CD14-positive monocyte (primary cell): ENCODE results near the gene AMDHD2. TPM values are rescaled to one million over a fixed set of nuclear protein-coding genes. Genes with fewer than 3 reads are reported as not detected.

Experiments
- DNase-seq, 3 donors: peaks; one replicate each; pipeline ENCODE4 v3.0.0-alpha.2; 2011 to 2022
- H2AFZ ChIP-seq: 2 replicates; pipeline ENCODE4 v1.6.0; 2012; ENCODE audit warnings: mild to moderate bottlenecking, low read depth, low read length, inconsistent platforms; ENCODE audit not compliant: insufficient read depth, poor library complexity, severe bottlenecking
- H3K27ac ChIP-seq, 2 donors: 1 replicate in 1 of 2; 2 replicates in 1 of 2; pipeline ENCODE4 v1.5.1; 2012 to 2013; ENCODE audit warnings: low read length in 2 of 2, control low read depth in 1 of 2, inconsistent platforms in 1 of 2, low read depth in 1 of 2, mild to moderate bottlenecking in 1 of 2
- H3K27me3 ChIP-seq, 2 donors: one replicate each; pipeline versions ENCODE4 v1.6.0 to v1.6.1; 2011 to 2013; ENCODE audit warnings: low read length in 2 of 2; ENCODE audit not compliant: control insufficient read depth in 2 of 2, insufficient read depth in 2 of 2
- H3K36me3 ChIP-seq, 2 donors: replicated peaks in 1 of 2; 1 replicate in 1 of 2; 2 replicates in 1 of 2; pipeline versions ENCODE4 v1.5.1 to v1.6.1; 2012 to 2013; ENCODE audit warnings: low read length in 2 of 2, control low read depth in 1 of 2, inconsistent platforms in 1 of 2, mild to moderate bottlenecking in 1 of 2; ENCODE audit not compliant: insufficient read depth in 2 of 2, control insufficient read depth in 1 of 2
- H3K4me1 ChIP-seq, 2 donors: 1 replicate in 1 of 2; 2 replicates in 1 of 2; pipeline versions ENCODE4 v1.5.1 to v1.6.1; 2012 to 2013; ENCODE audit warnings: low read length in 2 of 2, control low read depth in 1 of 2, inconsistent platforms in 1 of 2, mild to moderate bottlenecking in 1 of 2, moderate library complexity in 1 of 2; ENCODE audit not compliant: insufficient read depth in 2 of 2, control insufficient read depth in 1 of 2
- H3K4me2 ChIP-seq: replicated peaks from 2 replicates; pipeline ENCODE3; 2012; ENCODE audit warnings: low read length, moderate library complexity, mild to moderate bottlenecking; ENCODE audit not compliant: poor library complexity, severe bottlenecking; ENCODE audit errors: extremely low read depth
- H3K4me3 ChIP-seq, 3 experiments: fragments of 200-600 bp in 1 of 3; sonication (generic) in 1 of 3; replicated peaks in 1 of 3; 1 replicate in 2 of 3; 2 replicates in 1 of 3; pipeline ENCODE4 v1.5.1; 2011 to 2013; ENCODE audit warnings: low read length in 3 of 3, mild to moderate bottlenecking in 3 of 3, control low read depth in 2 of 3, low read depth in 2 of 3, inconsistent platforms in 1 of 3, moderate library complexity in 1 of 3
- H3K79me2 ChIP-seq: 2 replicates; pipeline ENCODE4 v1.6.0; 2012; ENCODE audit warnings: mild to moderate bottlenecking, control low read depth, inconsistent platforms, low read length, moderate library complexity; ENCODE audit not compliant: insufficient read depth
- H3K9ac ChIP-seq: 2 replicates; pipeline ENCODE4 v1.6.0; 2017; ENCODE audit warnings: low read length, mild to moderate bottlenecking; ENCODE audit not compliant: insufficient read depth, poor library complexity, severe bottlenecking
- H3K9me3 ChIP-seq, 2 donors: replicated peaks in 1 of 2; 1 replicate in 1 of 2; 2 replicates in 1 of 2; pipeline versions ENCODE4 v1.5.1 to v1.6.1; 2012 to 2013; ENCODE audit warnings: low read length in 2 of 2, control low read depth in 1 of 2; ENCODE audit not compliant: control insufficient read depth in 1 of 2, insufficient read depth in 1 of 2
- H4K20me1 ChIP-seq: 2 replicates; pipeline ENCODE4 v1.6.0; 2012; ENCODE audit warnings: mild to moderate bottlenecking, low read length, control low read depth, moderate library complexity; ENCODE audit not compliant: insufficient read depth
- H3K27ac Mint-ChIP-seq, 7 donors: one replicate each; pipeline ENCODE4 v1.8.0; 2020; ENCODE audit warnings: mild to moderate bottlenecking in 7 of 7, mixed read lengths in 7 of 7, moderate library complexity in 6 of 7, inconsistent platforms in 2 of 7
- H3K27me3 Mint-ChIP-seq, 3 donors: one replicate each; pipeline ENCODE4 v1.8.0; 2021 to 2022; ENCODE audit warnings: low read depth in 3 of 3, mild to moderate bottlenecking in 3 of 3, mixed read lengths in 3 of 3, moderate library complexity in 3 of 3, inconsistent platforms in 1 of 3
- H3K36me3 Mint-ChIP-seq, 2 donors: one replicate each; pipeline ENCODE4 v1.8.0; 2020; ENCODE audit warnings: mixed read lengths in 2 of 2, inconsistent platforms in 1 of 2, mild to moderate bottlenecking in 1 of 2
- H3K4me1 Mint-ChIP-seq: one replicate; pipeline ENCODE4 v1.8.0; 2020; ENCODE audit warnings: mild to moderate bottlenecking, mixed read lengths
- H3K4me3 Mint-ChIP-seq, 2 donors: one replicate each; pipeline ENCODE4 v1.8.0; 2020; ENCODE audit warnings: mild to moderate bottlenecking in 2 of 2, mixed read lengths in 2 of 2, moderate library complexity in 1 of 2
- H3K9me3 Mint-ChIP-seq, 7 donors: one replicate each; pipeline ENCODE4 v1.8.0; 2020 to 2022; ENCODE audit warnings: mixed read lengths in 7 of 7, mild to moderate bottlenecking in 6 of 7, moderate library complexity in 6 of 7, inconsistent platforms in 2 of 7
- WGBS: methylation state at CpG from one replicate; pipeline ENCODE4 v1.1.5; 2013; ENCODE audit warnings: missing lambda C conversion rate; ENCODE audit not compliant: insufficient coverage; 5-methylcytosine and 5-hydroxymethylcytosine counted together
- intact Hi-C, 2 donors: fragments of 100-400 bp; cut with micrococcal nuclease; formaldehyde crosslinking; loops; one replicate each; pipeline versions ENCODE4 v1.15.0 to v1.15.1; 2023
- polyA plus RNA-seq, 3 donors: library from polyadenylated mRNA; depleted of rRNA in 1 of 3; unstranded in 2 of 3; stranded (reverse) in 1 of 3; fragments of 300-500 nt in 2 of 3; fragments of >200 nt in 1 of 3; fragmentation: Illumina TruSeq in 2 of 3; gene quantifications; 1 replicate in 2 of 3; 2 replicates in 1 of 3; pipeline ENCODE4 v1.2.3, GENCODE V29; 2012 to 2021
- TF ChIP-seq, protein P1 (sequence below): fragments of 200-600 bp; IDR thresholded peaks from one replicate; pipeline ENCODE4 v1.8.0; 2022; ENCODE audit warnings: antibody characterized with exemption, mild to moderate bottlenecking

Gene AMDHD2
- polyA plus RNA-seq, 3 donors, result 6.9 to 57.8 (median 8.4) TPM

DNA sequence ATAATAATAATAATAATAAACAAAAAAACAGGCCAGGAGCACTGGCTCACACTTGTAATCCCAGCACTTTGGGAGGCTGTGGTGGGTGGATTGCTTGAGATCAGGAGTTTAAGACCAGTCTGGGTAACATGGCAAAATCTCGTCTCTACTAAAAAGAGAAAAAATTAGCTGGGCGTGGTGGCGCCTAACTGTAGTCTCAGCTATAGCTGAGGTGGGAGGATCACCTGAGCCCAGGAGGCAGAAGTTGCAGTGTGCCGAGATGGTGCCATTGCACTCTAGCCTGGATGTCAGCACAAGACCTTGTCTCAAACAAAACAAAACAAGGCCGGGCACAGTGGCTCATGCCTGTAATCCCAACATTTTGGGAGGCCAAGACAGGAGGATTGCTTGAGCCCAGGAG is 25.1 kb upstream of the AMDHD2 start:
- Mint-ChIP-seq H3K27ac (no peak overlapping the region), H3K4me3 (no peak overlapping the region), H3K4me1 (peaks cover 4% of the 10 kb centered on the region), H3K36me3 (peaks cover 29 to 44% of the 10 kb centered on the region in 2 donors), H3K9me3 (peaks cover 0 to 5% (median 2%) of the 10 kb centered on the region in 7 donors), H3K27me3 (no peaks in the 10 kb centered on the region)
- Histone ChIP-seq H3K4me2 (no peak overlapping the region), H3K27ac (no peak overlapping the region), H3K27me3 (no peaks in the 10 kb centered on the region), H3K79me2 (peaks cover 17% of the 10 kb centered on the region), H3K36me3 (peaks cover 23 to 41% of the 10 kb centered on the region in 2 donors), H3K9ac (no peak overlapping the region), H4K20me1 (no peaks in the 10 kb centered on the region), H3K9me3 (no peaks in the 10 kb centered on the region), H3K4me1 (peaks cover 5 to 7% of the 10 kb centered on the region in 2 donors), H2AFZ (no peak overlapping the region), H3K4me3 (no peak overlapping the region)
- intact Hi-C loops, result no loop called here
- 96% methylated on average over 5 of the region's 5 CpGs for WGBS
- no peak for DNase-seq
- TF ChIP-seq, protein P1, sequence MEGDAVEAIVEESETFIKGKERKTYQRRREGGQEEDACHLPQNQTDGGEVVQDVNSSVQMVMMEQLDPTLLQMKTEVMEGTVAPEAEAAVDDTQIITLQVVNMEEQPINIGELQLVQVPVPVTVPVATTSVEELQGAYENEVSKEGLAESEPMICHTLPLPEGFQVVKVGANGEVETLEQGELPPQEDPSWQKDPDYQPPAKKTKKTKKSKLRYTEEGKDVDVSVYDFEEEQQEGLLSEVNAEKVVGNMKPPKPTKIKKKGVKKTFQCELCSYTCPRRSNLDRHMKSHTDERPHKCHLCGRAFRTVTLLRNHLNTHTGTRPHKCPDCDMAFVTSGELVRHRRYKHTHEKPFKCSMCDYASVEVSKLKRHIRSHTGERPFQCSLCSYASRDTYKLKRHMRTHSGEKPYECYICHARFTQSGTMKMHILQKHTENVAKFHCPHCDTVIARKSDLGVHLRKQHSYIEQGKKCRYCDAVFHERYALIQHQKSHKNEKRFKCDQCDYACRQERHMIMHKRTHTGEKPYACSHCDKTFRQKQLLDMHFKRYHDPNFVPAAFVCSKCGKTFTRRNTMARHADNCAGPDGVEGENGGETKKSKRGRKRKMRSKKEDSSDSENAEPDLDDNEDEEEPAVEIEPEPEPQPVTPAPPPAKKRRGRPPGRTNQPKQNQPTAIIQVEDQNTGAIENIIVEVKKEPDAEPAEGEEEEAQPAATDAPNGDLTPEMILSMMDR, result no peak

DNA sequence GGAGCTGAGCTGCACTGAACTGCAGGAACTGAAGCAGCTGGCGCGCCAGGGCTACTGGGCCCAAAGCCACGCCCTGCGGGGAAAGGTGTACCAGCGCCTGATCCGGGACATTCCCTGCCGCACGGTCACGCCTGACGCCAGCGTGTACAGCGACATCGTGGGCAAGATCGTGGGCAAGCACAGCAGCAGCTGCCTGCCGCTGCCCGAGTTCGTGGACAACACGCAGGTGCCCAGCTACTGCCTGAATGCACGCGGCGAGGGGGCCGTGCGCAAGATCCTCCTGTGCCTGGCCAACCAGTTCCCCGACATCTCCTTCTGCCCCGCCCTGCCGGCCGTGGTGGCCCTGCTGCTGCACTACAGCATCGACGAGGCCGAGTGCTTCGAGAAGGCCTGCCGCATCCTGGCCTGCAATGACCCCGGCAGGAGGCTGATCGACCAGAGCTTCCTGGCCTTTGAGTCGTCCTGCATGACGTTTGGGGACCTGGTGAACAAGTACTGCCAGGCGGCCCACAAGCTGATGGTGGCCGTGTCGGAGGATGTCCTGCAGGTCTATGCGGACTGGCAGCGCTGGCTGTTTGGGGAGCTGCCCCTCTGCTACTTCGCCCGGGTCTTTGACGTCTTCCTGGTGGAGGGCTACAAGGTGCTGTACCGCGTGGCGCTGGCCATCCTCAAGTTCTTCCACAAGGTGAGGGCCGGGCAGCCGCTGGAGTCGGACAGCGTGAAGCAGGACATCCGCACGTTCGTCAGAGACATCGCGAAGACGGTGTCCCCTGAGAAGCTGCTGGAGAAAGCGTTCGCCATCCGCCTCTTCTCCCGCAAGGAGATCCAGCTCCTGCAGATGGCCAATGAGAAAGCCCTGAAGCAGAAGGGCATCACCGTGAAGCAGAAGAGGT is 23.7 kb upstream of the AMDHD2 start:
- H3K9me3 ChIP-seq, result no peaks in the 10 kb centered on the region
- no peak overlapping the region for H3K27ac ChIP-seq
- TF ChIP-seq, protein P1, result no peak
- peaks cover 23 to 45% of the 10 kb centered on the region in 2 donors for H3K36me3 Mint-ChIP-seq
- H3K9me3 Mint-ChIP-seq, result peaks cover 0 to 5% (median 2%) of the 10 kb centered on the region in 7 donors
- H3K36me3 ChIP-seq, result peaks cover 23 to 34% of the 10 kb centered on the region in 2 donors
- no peak overlapping the region for H3K4me2 ChIP-seq
- H3K27ac Mint-ChIP-seq, result no peak overlapping the region
- peaks cover 10 to 13% of the 10 kb centered on the region in 2 donors for H3K4me1 ChIP-seq
- no peak overlapping the region for H3K9ac ChIP-seq
- WGBS, result 98% methylated on average over 62 of the region's 62 CpGs
- H3K4me1 Mint-ChIP-seq, result peaks cover 8% of the 10 kb centered on the region
- H3K27me3 Mint-ChIP-seq, result no peaks in the 10 kb centered on the region
- H4K20me1 ChIP-seq, result peaks cover 5% of the 10 kb centered on the region
- H2AFZ ChIP-seq, result no peak overlapping the region
- DNase-seq, result no peak
- peaks cover 7% of the 10 kb centered on the region for H3K79me2 ChIP-seq
- no peak overlapping the region for H3K4me3 Mint-ChIP-seq
- intact Hi-C loops, result no loop called here
- no peaks in the 10 kb centered on the region for H3K27me3 ChIP-seq
- H3K4me3 ChIP-seq, result no peak overlapping the region
